Measurements from ENCODE around the gene RSPH10B2.

GRCh38 chr7:6833636-6834035 lies 79.7 kb downstream of the RSPH10B2 start:
- no peak for TF ChIP-seq POLR2AphosphoS5 (IDR thresholded peaks at IDR 0.05)
- TF ChIP-seq CTCF (IDR thresholded peaks at IDR 0.05) = no peak

Measured in sigmoid colon (tissue), 4 donors.